Activated CD4-positive, alpha-beta T cell treated with anti-CD3 and anti-CD28 coated beads, Interleukin-2, amount 10 ng/mL, durations not matched to agents 24 days and 14 days (primary cell): ENCODE results near the gene OR4C12. TPM values are rescaled to one million over a fixed set of nuclear protein-coding genes. Genes with fewer than 3 reads are reported as not detected.
A peak's percentile ranks its signal among the peaks of the same experiment; 100 is the strongest.
"Not testable (repeated sequence)": the region's sequence is repeated elsewhere in the genome, so short reads cannot be mapped to it uniquely, and the experiment has no call there.

Experiments
- DNase-seq: peaks from one replicate; pipeline ENCODE4 v3.0.0; 2022
- H3K27ac Mint-ChIP-seq: one replicate; pipeline ENCODE4 v1.8.0; 2022; ENCODE audit warnings: mild to moderate bottlenecking, mixed read lengths
- H3K27me3 Mint-ChIP-seq: one replicate; pipeline ENCODE4 v1.8.0; 2022; ENCODE audit warnings: mixed read lengths
- H3K36me3 Mint-ChIP-seq: one replicate; pipeline ENCODE4 v1.8.0; 2022; ENCODE audit warnings: low read depth, mild to moderate bottlenecking, mixed read lengths
- H3K4me1 Mint-ChIP-seq: one replicate; pipeline ENCODE4 v1.8.0; 2021; ENCODE audit warnings: mixed read lengths
- H3K4me3 Mint-ChIP-seq: one replicate; pipeline ENCODE4 v1.8.0; 2022; ENCODE audit warnings: mild to moderate bottlenecking, moderate library complexity, mixed read lengths
- H3K9me3 Mint-ChIP-seq: one replicate; pipeline ENCODE4 v1.8.0; 2021; ENCODE audit warnings: mixed read lengths
- intact Hi-C: fragments of 100-400 bp; cut with micrococcal nuclease; formaldehyde crosslinking; loops from one replicate; pipeline ENCODE4 v1.15.1; 2023
- total RNA-seq: library from RNA; stranded (reverse); gene quantifications from 2 replicates; pipeline ENCODE4 v1.2.3, GENCODE V29; 2022

Gene OR4C12
- total RNA-seq, result not detected in 2 replicates

GRCh38 chr11:49982435-49982834, at the start of gene OR4C12:
TSS of gene OR4C12 (minus strand) at chr11:49982535. CDS start at chr11:49982501, 34 bp downstream.
- H3K27me3 Mint-ChIP-seq, H3K9me3 Mint-ChIP-seq, H3K4me1 Mint-ChIP-seq, DNase-seq, intact Hi-C loops, H3K4me3 Mint-ChIP-seq, H3K36me3 Mint-ChIP-seq, H3K27ac Mint-ChIP-seq: not testable (repeated sequence)

DNA sequence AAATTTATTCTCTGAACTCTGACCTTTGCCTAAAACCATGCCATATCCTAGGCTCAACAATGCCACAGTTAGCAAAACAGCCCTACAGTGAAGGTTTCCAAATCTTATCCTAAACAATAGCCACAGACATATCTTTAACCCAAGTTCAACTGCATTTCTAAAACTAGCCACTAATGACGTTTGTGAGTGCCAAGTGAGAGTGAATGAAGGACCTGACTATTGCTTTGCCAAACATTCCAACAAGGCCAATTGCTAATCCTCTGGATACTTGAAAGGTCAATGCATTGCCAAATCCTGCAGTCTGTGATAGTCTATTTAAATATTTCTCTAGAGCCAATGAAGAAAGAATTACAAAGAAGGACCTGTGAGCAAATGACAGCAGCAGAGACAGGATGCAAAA, 47.9 kb upstream of the OR4C12 start:
- H3K27ac Mint-ChIP-seq, result no peak overlapping the region
- H3K36me3 Mint-ChIP-seq, result no peaks in the 10 kb centered on the region
- DNase-seq, result no peak
- H3K4me3 Mint-ChIP-seq, result no peak overlapping the region
- intact Hi-C loops, result no loop called here
- H3K4me1 Mint-ChIP-seq, result no peaks in the 10 kb centered on the region
- peaks cover 29% of the 10 kb centered on the region for H3K9me3 Mint-ChIP-seq
- H3K27me3 Mint-ChIP-seq, result no peaks in the 10 kb centered on the region

- Mint-ChIP-seq H3K4me3 (no peak overlapping the region), H3K4me1 (no peaks in the 10 kb centered on the region), H3K27ac (no peak overlapping the region), H3K27me3 (no peaks in the 10 kb centered on the region), H3K9me3 (peaks cover 3% of the 10 kb centered on the region), H3K36me3 (no peaks in the 10 kb centered on the region)
- DNase-seq, result peak; percentile 75
- intact Hi-C loops, result loop anchor here (5.0 kb wide), 1 partner anchor 1688 kb away; the partner anchor contains the start of gene OR4S1
Measured at GRCh38 chr11:49995565-49995964, 13.2 kb upstream of the OR4C12 start.

DNA sequence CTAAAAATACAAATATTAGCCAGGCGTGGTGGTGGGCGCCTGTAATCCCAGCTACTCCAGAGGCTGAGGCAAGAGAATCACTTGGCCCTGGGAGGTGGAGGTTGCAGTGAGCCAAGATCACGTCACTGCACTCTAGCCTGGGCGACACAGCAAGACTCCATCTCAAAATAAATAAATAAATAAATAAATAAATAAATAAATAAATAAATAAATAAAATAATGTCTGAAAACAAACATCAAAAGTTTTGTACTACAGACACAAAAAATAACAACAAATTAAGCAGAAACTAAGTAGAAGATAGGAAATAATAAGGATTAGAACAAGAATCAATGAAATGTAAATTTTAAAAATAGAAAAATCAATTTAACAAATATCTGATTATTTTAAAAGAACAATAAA, 8.9 kb downstream of the OR4C12 start:
- DNase-seq, H3K4me3 Mint-ChIP-seq, H3K27me3 Mint-ChIP-seq, H3K4me1 Mint-ChIP-seq, intact Hi-C loops, H3K9me3 Mint-ChIP-seq, H3K36me3 Mint-ChIP-seq, H3K27ac Mint-ChIP-seq: not testable (repeated sequence)

- no peak within 1 kb of the TSS for H3K27ac Mint-ChIP-seq
- no peak within 1 kb of the TSS for H3K4me3 Mint-ChIP-seq
- H3K36me3 Mint-ChIP-seq, result no peaks in the 10 kb centered on the region
- intact Hi-C loops, result no loop called here
- H3K9me3 Mint-ChIP-seq, result peaks cover 4% of the 10 kb centered on the region
- no peaks in the 10 kb centered on the region for H3K27me3 Mint-ChIP-seq
- no peaks in the 10 kb centered on the region for H3K4me1 Mint-ChIP-seq
- no peak for DNase-seq
Measured at GRCh38 chr11:49952091-49952490, 30.2 kb downstream of the OR4C12 start, which contains the start of gene OR4C13. TSS of gene OR4C13 (plus strand) at chr11:49952391. CDS start at chr11:49952423, 32 bp downstream.

GRCh38 chr11:49948701-49949100, 33.6 kb downstream of the OR4C12 start:
- DNase-seq, intact Hi-C loops, H3K4me3 Mint-ChIP-seq, H3K27ac Mint-ChIP-seq, H3K4me1 Mint-ChIP-seq, H3K36me3 Mint-ChIP-seq, H3K27me3 Mint-ChIP-seq: not testable (repeated sequence)
- H3K9me3 Mint-ChIP-seq, result peaks cover 12% of the 10 kb centered on the region

Other genes starting within 250 kb of the OR4C12 start
- gene OR4C13, start 30.1 kb downstream of the OR4C12 start, total RNA-seq, result not detected in 2 replicates
- not detected in 2 replicates for gene OR4C45, start 50.3 kb upstream of the OR4C12 start, total RNA-seq